GM12874 (cell line): Measurements from ENCODE around the gene ABLIM2.

Experiments used
- CTCF ChIP-seq: IDR thresholded peaks from 2 replicates; pipeline ENCODE4 v1.5.1; 2011; ENCODE audit warnings: low read depth, mild to moderate bottlenecking, control low read depth, low read length, moderate library complexity; ENCODE audit not compliant: insufficient read depth

The ABLIM2 gene

DNA sequence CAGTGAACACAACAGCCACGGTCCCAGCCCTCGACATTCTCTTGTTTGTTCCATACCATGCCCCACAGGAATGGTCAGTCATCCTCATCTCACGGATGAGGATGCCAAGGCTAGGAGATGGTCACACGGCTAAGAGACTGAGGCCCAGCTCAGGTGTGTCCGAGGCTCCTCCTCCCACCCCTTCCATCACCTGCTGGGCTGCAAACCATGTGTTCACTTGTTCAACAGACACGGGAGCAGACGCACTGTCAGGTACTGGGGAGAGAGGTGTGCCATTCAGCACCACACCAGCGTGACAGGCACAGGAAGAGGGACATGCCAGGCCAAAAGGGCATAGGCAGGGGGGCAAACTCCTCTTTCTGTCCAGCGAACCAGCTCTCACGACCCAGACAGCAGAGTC lies 45.9 kb downstream of the ABLIM2 start:
- no peak for TF ChIP-seq CTCF

DNA sequence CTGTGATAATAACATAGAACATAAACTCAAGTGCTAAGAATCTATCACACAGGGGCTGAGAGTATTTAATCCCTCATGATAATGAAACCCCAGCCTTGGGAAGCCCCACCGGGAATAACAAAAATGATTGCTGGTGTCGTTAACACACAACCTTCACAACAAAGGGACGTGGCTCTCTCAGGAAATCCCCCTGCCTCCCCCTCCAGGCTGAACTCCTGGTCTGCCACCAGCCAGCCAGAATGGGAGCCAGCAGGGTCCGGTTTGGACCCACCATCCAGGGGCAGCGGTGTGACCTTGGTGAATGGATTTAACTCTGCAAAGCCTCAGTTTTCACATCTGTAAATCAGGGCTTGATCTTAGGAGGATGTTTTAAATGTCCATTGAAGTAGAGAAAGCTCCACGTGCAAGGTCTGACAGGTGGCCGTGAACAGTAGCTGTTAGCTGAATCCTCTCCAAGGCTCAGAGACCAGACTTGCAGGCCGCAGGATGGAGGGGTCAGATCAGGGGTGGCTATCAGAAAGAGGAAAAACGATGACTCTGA lies 46.5 kb downstream of the ABLIM2 start:
- no peak for TF ChIP-seq CTCF

GRCh38 chr4:8110071-8110986 lies 48.3 kb downstream of the ABLIM2 start:
- peak; percentile 45 for TF ChIP-seq CTCF

DNA sequence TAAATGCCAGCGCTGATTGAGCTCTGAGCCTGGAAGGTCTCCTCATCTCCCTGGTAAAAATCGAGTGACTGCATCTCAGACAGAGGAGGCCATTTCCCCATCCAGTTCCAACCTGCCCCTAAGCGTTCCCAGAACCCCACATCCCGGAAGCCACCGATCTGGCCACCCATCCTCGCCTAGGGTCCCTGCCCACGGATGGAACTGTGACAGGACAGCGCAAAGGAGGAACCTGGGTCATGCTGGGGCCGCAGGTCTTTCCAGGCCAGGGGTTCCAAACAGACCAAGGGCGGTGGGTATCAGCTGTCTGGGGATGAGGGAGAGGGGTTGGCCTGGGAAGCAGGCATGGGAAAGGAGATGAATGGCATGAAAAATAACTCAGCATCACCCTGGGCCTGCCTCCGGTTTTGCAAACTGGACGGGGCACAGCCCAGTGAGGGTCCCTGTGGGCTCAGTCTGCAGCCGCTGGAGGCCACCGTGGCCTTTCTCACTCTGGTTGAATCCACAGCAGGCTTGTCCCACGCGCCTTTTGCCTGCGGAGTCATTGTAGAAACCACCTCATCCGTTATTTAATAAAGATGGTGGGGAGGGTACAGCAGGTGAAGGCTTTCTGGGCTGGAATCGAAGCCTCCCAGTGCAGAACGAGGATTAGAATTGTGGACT lies 49.1 kb downstream of the ABLIM2 start:
- TF ChIP-seq CTCF = no peak

DNA sequence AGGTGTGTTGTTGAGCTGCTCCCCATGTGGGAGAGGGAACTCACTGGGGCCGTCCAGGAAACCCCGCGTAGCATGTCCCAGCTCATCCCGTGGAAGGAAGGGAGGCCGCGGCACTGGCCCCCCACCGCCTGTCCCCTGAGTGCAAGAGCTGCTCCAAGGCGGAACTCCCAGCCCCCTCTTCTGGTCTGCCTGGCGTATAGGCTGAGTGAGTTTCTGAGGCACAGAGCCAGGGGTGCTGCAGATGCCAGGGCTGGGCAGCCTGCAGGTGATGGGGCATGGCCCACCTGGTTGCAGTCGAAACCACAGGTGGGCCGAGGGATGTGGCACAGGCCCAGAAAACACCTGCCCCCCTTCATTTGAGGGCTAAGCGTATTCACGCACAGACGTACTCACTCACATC lies 49.6 kb downstream of the ABLIM2 start:
- no peak for TF ChIP-seq CTCF

DNA sequence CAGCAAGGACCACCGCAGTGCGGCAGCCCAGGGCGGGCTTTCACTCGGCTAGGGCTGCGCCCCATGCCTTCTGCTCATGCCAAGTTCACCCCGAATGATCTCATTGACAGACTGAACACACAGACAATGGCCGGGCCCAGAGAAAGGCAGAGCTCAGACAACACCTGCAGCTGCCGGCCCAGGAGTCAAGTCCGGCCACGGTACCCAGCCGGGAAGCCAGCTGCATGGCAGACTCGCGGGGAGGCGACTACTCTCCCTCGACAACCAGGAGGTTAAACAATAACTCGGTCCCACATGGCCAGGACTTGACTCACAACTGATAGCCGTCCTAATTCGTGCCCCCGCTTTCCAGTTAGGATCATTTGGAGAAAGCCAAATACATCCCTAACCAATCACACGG lies 50.4 kb downstream of the ABLIM2 start:
- TF ChIP-seq CTCF = no peak

GRCh38 chr4:8107146-8107657 lies 51.4 kb downstream of the ABLIM2 start:
- TF ChIP-seq CTCF = no peak
